SK-N-MC (cell line): Measurements from ENCODE around the gene PRKCSH.

ENCODE experiments used
- DNase-seq: peaks from one replicate; pipeline ENCODE4 v3.0.0-alpha.2; 2011; ENCODE audit warnings: low read depth, low spot score
- H3K27ac ChIP-seq: fragments of 200-600 bp; sonication (generic); 2 replicates; pipeline ENCODE4 v1.5.1; 2016; ENCODE audit warnings: mixed run types
- H3K36me3 ChIP-seq: fragments of 200-600 bp; sonication (generic); 2 replicates; pipeline ENCODE4 v1.6.1; 2017; ENCODE audit warnings: antibody characterized with exemption, low read length, mixed read lengths; ENCODE audit not compliant: insufficient read depth
- H3K4me3 ChIP-seq: fragments of 200-600 bp; sonication (generic); 2 replicates; pipeline ENCODE4 v1.5.1; 2016
- H3K9ac ChIP-seq: fragments of 200-600 bp; sonication (generic); 2 replicates; pipeline ENCODE4 v1.8.0; 2017; ENCODE audit warnings: mixed run types, mixed read lengths; ENCODE audit not compliant: insufficient read length
- H3K9me3 ChIP-seq: fragments of 200-600 bp; sonication (generic); 2 replicates; pipeline ENCODE4 v1.6.1; 2017; ENCODE audit warnings: low read depth, mild to moderate bottlenecking, antibody characterized with exemption, low read length, moderate library complexity, mixed read lengths
- EZH2 ChIP-seq: fragments of 200-600 bp; sonication (generic); IDR thresholded peaks from one replicate; pipeline ENCODE4 v1.6.1; 2017; ENCODE audit warnings: antibody characterized with exemption
- FOXP2 ChIP-seq: optimal IDR thresholded peaks from 2 replicates; pipeline ENCODE3; 2011; ENCODE audit warnings: mild to moderate bottlenecking, moderate library complexity; ENCODE audit not compliant: insufficient read depth; ENCODE audit errors: extremely low read length, control extremely low read depth
- POLR2AphosphoS5 ChIP-seq: IDR thresholded peaks from 2 replicates; pipeline ENCODE4 v1.6.1; 2012; ENCODE audit warnings: mild to moderate bottlenecking, low read depth, low read length, borderline replicate concordance

The PRKCSH gene

DNA sequence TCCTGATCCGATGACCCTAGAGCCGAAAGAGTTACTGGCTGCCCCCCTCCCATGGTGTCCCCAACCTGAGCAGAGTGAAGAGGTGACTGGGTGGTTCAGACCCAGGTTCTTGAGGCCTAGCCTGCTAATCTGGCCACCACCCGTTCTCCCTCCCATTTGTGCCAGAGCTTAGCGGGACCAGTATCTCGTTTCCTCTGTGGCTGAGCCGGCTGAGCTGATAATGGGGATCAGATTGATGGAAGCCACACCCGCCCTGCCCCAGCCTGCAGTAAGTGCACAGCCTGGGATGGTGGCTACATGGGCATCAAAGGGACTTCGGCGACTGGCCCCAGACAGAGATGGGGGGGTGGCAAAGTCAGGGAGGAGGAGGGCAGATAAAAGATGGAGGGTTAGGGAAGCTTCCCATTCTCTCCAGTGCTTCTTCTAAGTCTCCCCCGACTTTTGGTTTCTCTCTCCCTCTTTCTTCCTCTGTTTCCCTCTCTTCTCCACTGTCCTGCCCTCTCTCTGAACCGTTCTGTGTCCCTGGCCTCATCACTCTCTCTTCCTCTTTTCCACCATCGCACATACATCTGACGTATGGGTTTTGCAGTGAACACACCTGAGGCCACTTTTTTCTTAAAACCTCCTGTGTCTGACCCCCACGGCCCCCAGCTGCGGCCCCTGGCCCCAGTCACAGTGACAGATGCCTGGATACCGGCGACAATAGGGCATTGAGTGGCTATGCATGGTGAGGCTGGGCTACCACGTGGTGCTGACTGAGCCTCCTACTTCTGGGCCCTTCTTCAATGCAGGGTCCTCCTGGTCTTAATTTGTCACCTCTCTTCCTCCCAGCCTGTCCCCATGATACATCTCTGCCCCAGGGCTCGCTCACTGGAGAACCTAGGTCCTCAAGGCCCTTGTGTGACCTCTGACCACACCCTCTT is 43.0 kb downstream of the PRKCSH start:
- Histone ChIP-seq H3K4me3 (no peak overlapping the region), H3K9ac (no peak overlapping the region), H3K36me3 (no peaks in the 10 kb centered on the region), H3K9me3 (no peaks in the 10 kb centered on the region), H3K27ac (no peak overlapping the region)
- no peak for DNase-seq
- no peak for TF ChIP-seq FOXP2

DNA sequence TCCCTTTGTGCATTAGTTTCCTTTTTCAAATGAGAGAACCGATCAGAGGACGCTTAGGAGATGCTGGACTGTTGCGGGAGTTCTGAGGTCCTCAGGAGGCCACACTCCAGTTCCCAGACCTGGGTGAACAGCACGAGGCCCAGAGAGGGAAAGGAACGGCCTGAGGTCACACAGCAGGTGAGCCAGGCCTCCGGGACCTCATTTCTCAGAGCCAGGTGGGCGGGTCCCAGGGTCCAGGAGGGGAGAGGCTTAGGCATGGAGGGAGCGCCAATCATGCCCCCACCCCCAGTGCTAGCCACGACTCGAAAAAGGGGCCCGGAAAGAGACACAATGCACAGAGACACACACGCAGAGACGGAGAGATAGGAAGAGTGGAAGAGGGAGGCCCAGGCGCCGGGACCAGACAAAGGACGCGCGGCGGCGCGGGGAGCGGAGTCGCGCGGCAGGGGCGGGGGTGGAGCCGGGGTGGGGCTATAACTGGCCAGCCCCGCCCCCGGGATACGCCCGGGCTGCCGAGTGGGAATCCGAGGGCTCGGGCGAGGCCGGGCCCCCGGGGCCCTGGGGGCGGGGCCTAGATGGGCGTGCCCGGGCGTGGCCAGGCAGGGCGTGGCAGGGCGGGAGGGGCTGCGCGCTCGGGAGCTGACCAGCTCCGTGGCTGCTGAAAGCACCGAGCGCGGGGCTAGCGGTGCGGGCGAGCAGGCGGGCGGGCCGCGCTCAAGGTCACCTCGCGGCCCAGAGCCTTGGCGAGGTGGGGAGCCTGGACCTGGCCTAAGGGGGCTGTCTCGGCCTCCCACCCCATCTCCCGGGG is 43.9 kb downstream of the PRKCSH start:
- no peaks in the 10 kb centered on the region for H3K9me3 ChIP-seq
- TF ChIP-seq POLR2AphosphoS5 (no peak), FOXP2 (no peak)
- no peaks in the 10 kb centered on the region for H3K36me3 ChIP-seq
- no peak overlapping the region for H3K27ac ChIP-seq
- no peak for DNase-seq
- no peak overlapping the region for H3K9ac ChIP-seq
- H3K4me3 ChIP-seq = no peak overlapping the region

DNA sequence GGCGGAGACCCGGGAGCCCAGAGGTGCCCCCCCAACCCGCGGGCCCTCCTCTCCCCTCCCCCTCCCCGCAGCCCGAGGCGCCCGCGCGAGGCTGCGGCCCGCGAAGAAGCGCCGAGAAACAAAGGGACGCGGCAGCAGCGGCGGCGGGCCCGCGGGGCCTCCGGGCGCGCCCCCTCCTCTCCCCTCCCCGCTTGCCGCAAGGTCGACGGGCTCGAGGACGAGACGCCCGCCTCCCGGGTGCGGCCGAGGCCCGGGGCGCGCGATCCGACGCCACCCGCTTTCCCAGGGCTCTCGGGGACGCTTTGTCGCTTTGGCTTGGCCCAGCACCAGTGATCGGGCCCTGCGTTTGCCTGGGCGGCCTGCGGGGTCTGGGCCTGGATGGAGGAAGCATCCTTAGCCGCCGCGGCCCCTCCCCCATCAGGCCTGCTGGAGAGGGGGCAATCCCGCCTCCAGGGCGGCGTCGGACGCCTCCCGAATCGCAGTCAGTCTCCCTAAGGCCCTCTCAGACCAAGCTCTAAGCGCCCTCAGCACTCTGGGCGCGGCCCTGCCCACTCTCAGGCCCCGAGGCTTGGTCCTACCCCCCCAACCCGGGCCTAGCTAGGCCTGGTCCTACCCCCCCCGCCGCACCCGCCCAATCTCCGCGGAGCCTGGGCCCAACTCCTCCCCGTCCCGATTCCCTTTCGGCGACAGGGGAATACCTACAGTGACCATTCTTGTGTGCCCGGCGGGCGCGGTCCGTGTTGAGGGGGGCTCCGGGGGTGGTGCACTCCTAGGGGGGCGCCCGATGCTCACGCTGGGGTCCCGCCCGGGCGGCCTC is 44.7 kb downstream of the PRKCSH start:
- Histone ChIP-seq H3K27ac (no peak overlapping the region), H3K9me3 (no peaks in the 10 kb centered on the region), H3K4me3 (peak overlapping the region; percentile 53), H3K9ac (no peak overlapping the region), H3K36me3 (no peaks in the 10 kb centered on the region)
- TF ChIP-seq EZH2 = no peak
- no peak for TF ChIP-seq POLR2AphosphoS5
- no peak for TF ChIP-seq FOXP2
- DNase-seq = no peak

DNA sequence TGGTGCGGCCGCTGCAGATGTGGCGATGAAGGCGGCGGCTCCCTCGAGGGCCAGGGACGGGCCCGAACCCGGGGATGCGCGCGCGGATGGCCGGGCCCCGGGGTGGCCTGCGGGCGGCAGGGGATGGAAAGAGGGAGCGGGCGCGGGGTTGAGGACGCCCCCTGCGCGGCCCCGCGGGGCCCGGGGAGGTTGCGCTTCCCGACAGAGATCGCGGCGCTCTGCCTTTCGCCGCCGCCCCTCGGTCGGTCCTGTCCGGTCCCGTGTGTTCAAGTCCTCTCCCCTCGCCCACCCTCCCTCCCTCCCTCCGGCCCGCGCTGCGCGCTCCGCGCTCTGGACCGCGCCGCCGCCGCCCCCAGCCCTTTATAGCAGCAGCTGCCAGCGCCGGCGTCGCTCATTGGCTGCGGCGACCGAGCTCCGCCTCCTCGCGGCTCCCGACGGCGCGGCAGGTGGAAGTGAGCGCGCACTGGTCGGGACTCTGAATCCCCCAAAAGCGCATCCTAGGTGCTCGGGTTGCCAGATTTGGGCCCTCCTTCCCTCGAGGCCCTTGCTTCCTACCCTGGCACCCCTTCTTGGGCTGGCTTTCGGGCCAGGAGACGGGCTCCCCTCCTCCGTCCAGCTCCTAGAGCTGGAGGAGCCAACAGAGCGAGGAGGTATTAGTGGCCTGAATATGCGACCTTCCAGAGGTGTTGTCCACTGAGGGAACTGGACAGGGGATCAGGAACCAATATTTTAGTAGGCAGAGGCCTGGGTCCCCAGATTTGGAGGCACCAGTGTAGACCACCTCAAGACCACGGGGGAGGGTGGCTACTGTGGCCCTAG is 45.5 kb downstream of the PRKCSH start, which contains the start of gene ELAVL3:
TSS of gene ELAVL3 (minus strand) at position 332 of the 819 bp plus-strand sequence. CDS start 438 bp downstream, outside the sequence.
- Histone ChIP-seq H3K9me3 (no peaks in the 10 kb centered on the region), H3K9ac (no peak within 1 kb of the TSS), H3K36me3 (no peaks in the 10 kb centered on the region), H3K27ac (no peak within 1 kb of the TSS), H3K4me3 (peak within 1 kb of the TSS; percentile 88)
- TF ChIP-seq POLR2AphosphoS5 (no peak), FOXP2 (no peak), EZH2 (no peak)
- no peak for DNase-seq

DNA sequence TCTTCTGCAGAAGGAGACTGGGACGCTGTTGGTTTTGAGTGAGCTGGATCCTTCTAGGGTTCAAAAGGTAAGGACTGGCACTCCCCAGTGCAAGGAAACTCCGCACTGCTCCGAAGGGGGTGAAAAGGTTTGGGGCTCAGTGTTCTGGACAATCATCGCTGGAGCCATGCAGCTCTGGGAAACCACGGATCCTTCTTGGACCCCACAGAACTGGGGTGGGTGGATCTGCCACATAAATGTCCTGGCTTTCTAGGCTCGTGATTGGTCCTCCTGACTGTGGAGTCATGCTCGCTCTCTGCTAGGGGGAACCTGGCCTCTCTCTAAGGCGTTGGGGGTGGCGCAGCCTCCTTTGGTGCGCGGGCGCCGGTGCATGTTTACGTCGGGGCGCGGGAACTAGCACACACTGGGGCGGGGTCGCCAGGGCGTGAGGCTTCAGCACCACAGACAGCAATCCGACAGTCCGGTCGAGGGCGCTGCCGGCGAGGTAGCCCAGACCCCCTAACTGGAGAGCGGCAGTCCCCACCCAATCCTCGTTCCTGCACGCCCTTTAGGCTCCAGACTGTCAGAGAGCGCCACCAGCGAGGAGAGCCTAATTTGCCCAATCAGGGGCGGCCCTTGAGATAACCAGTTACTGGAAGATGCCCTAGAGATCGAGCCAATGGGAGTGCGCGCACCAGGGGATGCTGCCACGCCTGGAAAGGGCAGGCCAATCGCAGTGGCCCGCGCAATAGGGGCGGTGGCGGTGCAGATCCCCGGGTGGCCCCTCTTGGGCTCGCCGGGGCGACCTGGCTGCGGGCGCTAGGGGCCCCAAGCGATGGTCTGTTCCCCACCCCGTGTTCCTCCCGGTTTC is 46.3 kb downstream of the PRKCSH start:
- Histone ChIP-seq H3K9me3 (no peaks in the 10 kb centered on the region), H3K27ac (no peak overlapping the region), H3K4me3 (peak overlapping the region; percentile 88), H3K9ac (peak overlapping the region; percentile 61), H3K36me3 (no peaks in the 10 kb centered on the region)
- DNase-seq = peak; percentile 84
- TF ChIP-seq POLR2AphosphoS5 = peak; percentile 33; the same call in 1 of the 2 replicates
- no peak for TF ChIP-seq FOXP2

DNA sequence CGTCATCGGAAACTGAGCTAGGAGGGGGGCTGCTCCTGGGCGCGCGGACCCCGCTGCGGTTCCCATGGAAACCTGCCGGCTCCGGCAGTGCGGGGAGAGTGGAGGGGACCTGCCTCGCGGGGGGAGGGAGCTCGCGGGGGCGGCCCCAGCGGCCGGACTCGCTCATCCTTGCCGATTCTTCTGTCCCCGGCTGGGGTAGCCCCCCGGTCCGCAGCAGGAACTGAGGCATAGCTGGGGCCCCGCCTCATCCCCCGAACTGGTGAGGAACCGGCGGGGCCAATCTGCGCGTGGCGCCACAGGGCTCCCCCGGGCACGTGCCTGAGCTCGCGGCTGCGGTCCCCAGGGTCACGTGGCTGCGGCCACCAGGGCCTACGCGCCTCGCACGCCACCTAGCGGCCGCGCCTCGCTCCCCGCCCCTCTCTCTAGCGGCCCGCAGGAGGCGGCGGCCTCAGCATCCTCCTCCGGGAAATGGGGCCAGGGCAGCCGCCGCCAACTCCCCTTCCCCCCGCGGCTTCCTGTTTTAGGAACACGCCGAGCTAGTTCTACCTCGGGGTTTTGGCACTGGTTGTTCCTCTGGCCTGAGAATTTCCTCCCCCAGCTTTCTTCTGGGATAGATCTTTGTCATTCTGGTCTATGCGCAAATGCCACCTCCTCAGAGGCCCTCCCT is 47.1 kb downstream of the PRKCSH start:
- Histone ChIP-seq H3K9me3 (no peaks in the 10 kb centered on the region), H3K27ac (no peak overlapping the region)

More for the DNA sequence above, 47.1 kb downstream of the PRKCSH start:
- no peak for DNase-seq
- H3K36me3 ChIP-seq = no peaks in the 10 kb centered on the region
- peak overlapping the region; percentile 61 for H3K9ac ChIP-seq
- TF ChIP-seq FOXP2 (peak; percentile 16), POLR2AphosphoS5 (peak; percentile 33; the same call in 1 of the 2 replicates), EZH2 (no peak)
- peak overlapping the region; percentile 88 for H3K4me3 ChIP-seq
